Dermis blood vessel endothelial cell (primary cell): ENCODE measurements around the gene RBFOX1. TPM values are rescaled to one million over a fixed set of nuclear protein-coding genes. Genes with fewer than 3 reads are reported as not detected.

Experiments
- DNase-seq: peaks from one replicate; pipeline ENCODE4 v3.0.0; 2010
- total RNA-seq: library from RNA; depleted of rRNA; stranded (reverse); fragments of >200 nt; gene quantifications from 2 replicates; pipeline ENCODE4 v1.2.3, GENCODE V29; 2014

The RBFOX1 gene
- total RNA-seq, 1 donor from 2014 or later: not detected

GRCh38 chr16:7713244-7713643 lies 380.6 kb downstream of the RBFOX1 start:
- no peak for DNase-seq

- no peak for DNase-seq
These were observed 382.1 kb downstream of the RBFOX1 start for GRCh38 chr16:7714775-7715174.

DNA sequence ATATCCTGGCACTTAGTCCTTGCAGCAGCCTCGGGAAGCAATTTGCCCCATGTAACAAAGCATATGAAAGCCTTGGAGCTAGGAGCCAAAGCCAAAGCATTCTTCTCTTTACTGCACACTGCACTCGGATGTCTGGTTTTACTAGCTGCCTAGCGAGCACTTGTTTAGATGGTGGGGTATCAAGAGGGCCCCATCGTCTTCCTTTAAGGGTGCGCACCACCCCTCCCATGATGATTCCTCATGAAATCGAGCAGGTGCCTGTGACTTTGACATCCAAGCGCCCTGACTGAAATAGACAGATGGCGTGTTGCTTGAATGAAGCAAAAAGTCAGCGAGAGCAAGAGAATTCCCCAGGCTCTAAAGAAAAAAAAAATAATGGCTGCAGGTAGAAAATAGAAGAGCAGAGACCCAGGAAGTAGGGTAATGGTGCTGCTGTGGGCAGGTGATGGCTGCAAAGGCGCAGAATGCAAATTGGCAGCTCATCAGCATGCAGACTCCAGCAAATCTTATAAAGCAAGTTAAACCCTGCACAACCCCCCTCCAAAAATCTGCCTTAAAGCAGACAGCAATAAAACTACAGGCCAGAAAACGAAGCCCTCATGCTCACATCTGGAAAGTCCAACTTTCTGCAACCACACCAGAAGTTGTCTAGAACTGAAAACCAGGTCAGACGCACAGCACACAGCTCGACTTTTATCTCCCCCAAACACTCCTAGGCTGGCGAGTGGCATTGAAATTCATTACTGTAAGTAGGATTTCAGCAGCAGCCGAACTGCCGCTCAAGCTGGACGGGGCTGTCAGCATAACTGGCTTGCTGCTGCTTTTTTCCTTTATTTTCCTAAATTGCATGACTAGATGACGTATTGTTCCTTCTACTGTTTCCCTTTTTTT lies 384.3 kb downstream of the RBFOX1 start:
- DNase-seq: no peak

DNA sequence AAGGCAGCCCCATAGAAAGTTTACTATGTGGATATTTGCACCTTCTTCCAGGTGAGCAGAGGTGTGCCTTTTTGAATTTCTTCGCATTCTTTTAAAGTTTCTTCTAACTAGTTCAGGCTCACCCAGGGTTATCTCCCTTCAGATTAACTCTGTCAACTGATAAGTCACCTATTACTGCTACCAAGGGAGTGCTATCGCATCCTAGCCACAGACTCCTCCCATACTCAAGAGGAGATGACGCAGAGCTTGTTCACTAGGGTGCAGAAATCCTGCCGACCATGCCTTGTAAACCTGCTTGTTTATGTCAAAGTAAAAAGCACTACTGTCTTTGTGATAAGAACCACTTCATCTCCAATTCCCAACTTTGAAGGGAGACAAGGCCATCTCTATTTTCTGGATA lies 390.1 kb downstream of the RBFOX1 start:
- DNase-seq: no peak

- no peak for DNase-seq
These were observed 398.5 kb downstream of the RBFOX1 start for GRCh38 chr16:7731141-7731540.

GRCh38 chr16:7736138-7736665 lies 403.6 kb downstream of the RBFOX1 start:
- no peak for DNase-seq

GRCh38 chr16:7742626-7743025 lies 410.0 kb downstream of the RBFOX1 start:
- no peak for DNase-seq

DNA sequence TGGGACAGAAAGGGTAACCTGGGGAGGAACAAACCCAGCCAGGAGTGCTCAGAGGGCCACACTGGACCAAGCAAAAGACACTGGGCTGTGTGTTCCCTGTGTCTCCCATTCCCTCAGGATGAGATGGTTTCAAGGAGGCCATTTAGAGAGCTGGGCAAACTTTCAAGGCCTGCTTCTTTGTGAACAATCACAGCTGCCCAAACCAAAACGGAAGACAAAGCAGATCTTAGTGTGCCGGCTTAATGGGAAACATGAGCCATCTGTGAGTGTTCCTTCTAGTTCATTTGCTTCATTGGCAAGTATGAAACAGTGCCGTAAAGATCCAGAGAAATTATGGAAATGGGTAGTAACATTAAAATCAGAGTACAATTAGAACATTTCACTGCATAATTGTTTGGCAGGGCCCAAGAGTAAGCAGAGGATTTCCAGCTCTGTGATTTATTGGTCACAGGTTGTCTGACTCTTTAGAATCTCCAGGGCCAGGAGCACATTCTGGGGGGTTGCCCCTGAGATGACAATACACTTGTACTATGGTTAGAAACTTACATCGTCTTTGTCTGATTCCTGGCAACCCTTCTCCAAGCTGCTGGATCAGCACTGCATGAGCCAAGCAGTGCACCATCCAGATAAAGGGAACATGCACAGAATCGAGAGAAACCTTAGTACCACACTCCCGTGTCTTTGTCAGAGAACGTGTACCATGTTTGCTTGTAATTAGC lies 412.1 kb downstream of the RBFOX1 start:
- no peak for DNase-seq

DNA sequence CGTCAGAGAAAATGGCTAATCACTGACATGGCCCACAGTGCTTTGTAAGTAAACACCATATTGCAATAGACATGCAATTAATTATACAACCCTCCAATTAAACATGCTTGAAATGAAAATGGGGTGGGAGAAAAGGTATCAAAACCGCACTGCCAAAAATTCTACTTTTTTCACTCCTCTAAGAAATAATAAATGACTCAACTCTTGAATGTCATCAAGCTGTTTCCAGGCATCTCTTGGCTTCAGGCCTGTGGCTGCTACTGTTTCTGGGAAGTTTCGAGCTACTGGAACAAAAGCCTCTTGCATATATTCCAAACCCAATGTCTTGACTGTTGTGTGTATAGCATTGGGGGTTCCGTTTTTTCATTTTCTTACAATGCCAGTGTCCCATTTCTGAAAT lies 412.6 kb downstream of the RBFOX1 start:
- DNase-seq: no peak

GRCh38 chr16:7746941-7747340 lies 414.3 kb downstream of the RBFOX1 start:
- DNase-seq: no peak

- DNase-seq: no peak
These were observed 415.9 kb downstream of the RBFOX1 start for GRCh38 chr16:7748522-7748921.

DNA sequence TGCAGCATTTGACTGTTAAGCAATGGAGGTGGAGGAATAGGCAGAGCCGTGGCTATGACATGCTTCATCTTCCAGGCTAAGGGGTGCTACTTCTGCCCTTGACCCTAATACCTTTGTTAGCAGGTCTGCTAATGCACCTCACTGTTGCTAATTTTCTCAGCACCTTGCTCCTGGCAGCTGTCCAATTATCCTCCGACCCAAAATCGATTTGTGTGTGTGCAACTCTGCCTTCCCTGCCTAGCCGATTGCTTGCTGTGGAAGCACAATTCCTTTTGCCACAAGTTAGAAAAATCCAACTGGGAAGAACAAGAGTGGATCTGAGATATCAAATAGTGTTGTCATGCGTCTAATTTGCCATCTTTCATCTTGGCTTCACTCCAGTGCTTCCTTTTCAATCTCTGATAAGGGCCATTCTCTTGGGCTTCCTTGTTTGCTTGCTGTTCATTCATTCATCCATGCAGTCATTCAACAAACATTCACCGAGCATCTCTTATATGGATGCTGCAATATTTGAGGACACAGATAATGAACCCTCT lies 422.8 kb downstream of the RBFOX1 start:
- no peak for DNase-seq
